GM21786 (cell line): ENCODE data around the gene CLCN1.

Experiments
- ATAC-seq: cut with Tn5 transposase; IDR thresholded peaks from one replicate; pipeline ENCODE4 v1.9.1; 2021; ENCODE audit not compliant: unreplicated experiment

The CLCN1 gene

DNA sequence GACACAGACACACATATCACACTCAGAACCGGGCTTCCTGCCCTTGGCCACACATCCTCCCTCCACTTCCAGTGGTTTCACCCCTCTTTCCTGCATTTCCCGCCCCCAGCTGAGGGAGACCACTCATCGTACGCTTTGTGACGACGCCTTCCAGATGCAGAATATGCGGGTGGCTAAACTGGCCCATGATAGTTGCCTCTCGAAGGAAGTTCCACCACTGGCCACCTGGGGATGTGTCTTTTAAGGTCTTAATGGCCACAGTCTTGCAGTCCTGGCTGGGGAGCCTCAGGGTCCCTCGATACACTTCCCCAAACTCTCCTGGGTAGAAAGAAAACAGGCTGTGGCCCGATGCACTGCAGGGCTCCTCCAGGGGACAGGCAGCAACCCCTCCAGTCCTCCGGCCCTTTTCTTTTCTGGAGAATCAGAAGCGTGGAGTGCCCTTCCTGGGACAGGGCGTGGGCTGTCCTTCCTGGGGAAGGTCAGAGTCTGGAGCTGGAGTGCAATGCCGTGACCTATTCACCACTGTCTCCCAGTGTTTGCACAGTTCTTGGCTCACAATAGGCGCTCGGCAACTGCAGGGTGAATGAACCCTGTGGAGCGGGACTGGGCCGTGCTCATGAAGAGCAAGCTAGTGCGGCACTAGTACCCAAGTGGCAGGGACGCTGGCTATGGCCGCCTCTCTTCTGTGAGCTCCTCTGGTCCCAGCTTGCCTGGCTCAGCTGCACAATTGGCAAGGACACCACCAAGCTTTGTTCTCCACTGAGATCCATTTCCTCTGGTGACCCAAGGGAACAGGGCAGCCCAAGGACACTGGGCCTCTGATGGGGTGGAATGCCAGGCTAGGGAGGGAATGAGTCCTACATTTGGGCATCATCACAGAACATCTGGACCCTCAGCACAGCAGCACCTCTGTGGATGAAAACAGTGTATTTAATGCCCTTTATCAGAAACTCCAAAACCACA lies 79.6 kb downstream of the CLCN1 start:
- no peak for ATAC-seq

DNA sequence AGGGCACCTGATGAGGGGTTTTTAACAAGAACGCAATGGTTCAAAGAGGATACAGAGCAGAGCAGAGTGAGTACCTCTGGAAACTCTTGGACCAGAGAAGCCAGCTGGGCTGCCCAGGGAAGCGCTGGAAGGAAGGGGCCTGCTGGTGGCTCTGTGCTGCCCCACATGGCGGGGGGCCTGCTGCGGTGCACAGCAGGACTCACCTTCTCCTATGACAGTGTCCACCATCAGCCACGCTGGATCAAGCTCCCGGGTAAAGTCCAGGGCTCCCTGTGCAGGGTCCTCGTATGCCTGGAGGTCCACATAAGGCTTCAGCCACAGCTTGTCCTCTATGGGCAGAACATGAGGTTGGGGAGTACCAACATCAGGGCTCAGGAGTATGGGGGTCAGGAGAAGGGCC lies 80.3 kb downstream of the CLCN1 start:
- no peak for ATAC-seq

DNA sequence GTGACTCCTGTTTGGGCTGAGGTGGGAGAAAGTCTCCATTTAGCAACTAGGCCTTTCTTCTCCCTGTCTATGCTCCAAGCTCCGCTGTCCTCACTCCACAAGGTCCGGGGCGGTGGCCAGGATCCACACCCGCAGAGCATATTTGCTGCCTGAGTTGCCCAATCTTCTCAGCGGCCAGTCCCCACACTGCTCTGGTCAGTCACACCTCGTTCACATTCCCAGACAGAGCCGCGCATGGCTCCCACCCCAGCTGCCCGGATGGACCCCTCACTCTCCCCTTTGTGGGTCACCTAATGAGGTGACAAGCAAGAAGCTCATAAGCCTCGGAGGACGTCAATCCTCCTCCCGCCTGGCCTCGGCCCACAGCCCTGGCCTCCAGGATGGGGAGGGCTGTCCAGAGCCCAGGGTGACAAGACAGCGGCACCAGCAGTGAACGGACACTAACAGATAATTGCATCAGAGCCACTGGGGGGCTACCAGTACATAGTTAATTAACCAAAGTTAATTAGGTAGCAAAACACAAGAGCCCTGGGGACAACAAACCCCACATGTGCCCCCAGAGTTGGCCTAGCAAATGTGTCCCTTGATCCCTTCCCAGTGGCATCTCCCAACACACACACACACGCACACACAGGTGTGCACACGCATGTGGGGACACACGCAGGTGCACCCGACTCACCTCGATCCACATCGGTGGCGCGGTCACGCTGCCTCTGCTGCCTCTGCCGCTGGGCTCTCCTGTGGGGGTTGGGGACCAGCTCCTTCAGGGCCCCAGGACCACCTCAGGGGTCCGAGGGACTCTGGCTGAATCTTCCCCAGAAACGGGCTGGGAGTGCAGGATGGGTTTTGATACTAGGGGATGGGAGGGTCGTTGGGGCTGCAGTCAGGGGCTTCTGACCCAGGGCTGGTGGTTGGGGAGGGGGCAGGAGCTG lies 81.0 kb downstream of the CLCN1 start:
- ATAC-seq: no peak

DNA sequence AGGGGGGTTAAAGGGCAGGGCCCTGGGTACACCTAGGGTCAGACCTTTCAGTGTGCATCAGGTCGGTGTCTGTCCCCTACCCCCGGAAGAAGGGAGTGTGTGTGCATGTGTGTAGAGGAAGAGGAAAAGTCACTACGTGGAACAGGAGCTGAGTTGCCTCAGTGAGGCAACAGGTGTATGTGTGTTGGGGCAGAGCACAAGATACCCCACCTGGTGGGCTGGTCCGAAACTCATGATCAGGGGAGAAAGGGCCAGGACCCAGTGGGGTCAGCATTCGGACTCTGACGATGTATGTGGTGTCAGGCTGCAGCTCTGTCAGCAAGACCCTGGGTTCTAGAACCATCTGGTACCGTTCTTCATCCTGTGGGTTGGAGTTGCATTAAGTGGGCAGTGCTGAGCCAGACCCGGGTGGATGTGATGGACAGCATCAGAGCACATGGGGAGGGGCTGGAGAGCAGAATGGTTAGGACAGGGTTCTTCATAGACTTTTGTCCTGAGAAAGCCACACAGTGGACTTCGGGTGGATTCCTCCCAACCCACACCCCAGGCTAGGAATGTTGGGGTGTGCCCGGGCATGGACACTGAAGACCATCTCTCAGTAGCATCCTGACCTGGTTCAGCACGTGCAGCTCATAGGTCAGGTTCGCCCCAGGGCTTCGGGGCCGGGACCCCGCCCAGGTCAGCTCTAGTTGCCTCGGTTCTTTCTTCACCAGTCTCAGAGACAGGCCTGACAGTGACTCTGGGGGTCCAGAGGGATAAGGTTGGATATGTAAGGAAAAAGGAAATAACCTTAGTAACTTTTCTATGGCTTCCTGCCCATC lies 82.0 kb downstream of the CLCN1 start:
- ATAC-seq: no peak

DNA sequence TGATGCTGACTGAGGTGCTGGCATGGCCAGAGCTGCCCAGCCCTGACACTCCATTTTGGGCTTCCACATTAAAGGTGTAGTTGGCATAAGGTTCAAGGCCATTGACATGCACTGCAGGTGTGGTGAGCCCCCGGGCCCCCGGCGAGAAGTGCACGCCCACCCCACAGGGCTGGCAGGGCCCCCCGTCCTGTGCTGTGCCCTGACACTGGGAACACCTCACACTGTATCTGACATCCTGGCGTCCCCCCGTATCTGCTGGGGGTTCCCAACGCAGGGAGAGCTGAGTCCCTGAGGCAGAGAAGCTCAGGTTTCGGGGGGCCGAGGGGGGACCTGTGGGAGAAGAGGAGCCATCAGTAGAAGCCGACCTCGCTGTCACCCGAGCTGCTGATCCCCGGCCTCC lies 82.7 kb downstream of the CLCN1 start:
- ATAC-seq: no peak

DNA sequence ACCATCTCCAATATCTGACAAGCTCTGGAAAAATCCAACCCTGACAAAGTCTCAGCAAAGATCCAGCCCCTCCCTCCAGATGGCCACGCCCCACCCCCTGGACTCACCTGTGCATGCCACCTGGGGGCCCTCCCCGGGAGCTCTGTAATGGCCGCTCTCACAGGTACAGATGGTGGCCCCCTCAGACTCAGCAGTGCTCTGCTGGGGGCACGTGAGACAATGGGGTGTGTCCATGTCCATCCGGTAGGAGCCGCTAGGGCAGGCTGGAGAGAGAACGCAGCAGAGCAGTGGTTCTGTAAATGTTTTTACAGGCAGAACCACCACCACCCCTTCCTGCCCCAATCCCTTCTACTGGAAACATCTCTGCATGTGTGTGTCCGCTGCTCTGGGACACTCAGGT lies 83.2 kb downstream of the CLCN1 start:
- ATAC-seq: no peak

DNA sequence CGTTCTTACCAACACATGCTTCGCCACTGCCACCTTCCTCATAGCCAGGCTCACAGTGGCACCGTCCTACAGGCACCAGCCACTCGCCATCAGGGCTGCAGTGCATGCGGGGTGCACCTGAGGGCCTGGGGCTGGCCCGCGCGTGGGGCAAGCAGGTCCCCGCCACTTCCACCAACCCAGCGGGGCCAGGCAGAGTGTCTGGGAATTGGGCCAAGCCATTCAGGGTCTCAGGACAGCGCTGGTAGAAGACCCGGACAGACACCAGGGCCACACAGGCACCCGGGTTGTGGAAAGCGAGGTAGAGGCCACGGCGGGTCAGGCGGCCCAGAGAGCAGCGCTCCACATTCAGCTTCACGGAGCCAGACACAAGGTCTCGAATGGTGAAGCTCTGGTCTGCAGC lies 83.7 kb downstream of the CLCN1 start:
- ATAC-seq: no peak

DNA sequence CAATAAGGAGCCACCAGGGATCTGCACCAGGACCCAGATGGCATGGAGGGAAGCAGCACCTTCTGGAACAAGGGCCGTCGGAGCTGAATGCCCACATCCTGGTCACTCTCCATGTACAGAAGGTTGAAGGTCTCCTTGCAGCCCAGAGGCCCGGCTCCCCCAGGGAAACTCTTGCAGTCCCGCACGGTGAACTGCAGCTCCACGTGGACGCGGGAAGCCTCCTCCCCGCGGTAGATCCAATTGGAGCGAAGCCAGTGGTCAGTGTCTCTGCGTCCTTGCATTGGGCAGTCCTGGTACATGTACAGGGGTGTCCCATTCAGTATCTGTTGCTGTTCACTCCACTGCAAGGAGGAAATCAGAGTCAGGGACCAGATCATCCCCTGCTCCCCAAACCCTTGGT lies 85.4 kb downstream of the CLCN1 start:
- ATAC-seq: no peak
